HG03342 (cell line): Measurements from ENCODE around the gene APBA2.
"Not testable (repeated sequence)": the region's sequence is repeated elsewhere in the genome, so short reads cannot be mapped to it uniquely, and the experiment has no call there.

ENCODE experiments used
- ATAC-seq: cut with Tn5 transposase; IDR thresholded peaks from one replicate; pipeline ENCODE4 v1.9.1; 2021; ENCODE audit warnings: mild to moderate bottlenecking, moderate library complexity; ENCODE audit not compliant: unreplicated experiment

APBA2 gene

DNA sequence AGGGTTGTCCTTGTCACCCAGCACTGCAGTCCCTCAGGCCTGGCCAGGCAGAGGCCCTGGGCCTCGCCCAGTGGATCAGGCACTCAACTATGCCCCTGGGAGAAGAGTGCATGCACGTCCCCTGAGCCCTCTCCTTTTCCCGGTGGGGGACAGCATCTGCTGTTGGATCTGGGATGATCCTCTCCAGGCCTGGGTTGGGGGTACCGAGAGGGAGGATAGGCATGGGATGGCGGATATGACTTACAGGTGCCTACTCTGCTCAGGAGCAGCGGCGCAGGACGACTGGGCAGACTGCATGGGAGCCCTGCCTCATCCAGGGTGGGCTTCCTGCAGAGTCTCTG, 9.0 kb upstream of the APBA2 start:
- no peak for ATAC-seq

DNA sequence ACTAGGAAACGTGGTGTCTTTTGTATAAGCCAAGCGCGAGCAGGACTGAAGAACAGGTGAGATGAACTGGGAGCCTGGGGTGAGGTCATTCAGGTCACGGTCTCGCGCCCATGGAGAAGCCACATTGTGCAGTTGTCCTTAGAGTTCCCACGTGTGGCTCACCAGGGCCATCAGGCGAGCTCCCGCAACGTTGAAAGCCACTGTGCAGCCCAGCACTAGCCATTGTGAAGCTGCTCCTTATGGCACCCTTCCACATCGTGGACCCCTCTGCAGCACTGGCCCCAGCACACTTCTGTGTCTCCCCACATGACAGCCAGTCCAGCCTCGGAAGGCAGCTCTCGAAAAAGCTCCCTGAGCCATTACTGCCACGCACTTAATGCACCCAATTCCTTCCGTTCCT, 7.6 kb upstream of the APBA2 start:
- ATAC-seq: no peak

DNA sequence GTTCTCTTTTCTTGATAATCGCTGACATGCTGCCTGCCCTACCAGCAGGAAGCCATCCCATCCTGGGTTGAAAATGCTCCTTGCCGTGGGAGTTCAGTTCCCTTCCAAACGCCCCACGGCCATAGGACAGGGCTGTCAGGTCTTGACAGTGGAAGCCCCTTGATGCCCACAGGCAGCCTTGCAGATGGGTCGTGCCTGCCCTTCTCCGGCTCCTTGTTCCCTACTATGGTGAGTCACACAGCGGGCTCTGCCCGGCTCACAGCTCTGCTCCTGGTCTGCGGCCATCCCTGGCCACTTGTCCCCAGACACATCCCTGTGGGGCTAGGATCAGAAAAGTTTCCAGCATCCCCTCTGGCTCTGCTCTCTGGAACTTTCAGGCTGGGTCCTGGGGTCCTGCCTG, 6.2 kb upstream of the APBA2 start:
- ATAC-seq: no peak

DNA sequence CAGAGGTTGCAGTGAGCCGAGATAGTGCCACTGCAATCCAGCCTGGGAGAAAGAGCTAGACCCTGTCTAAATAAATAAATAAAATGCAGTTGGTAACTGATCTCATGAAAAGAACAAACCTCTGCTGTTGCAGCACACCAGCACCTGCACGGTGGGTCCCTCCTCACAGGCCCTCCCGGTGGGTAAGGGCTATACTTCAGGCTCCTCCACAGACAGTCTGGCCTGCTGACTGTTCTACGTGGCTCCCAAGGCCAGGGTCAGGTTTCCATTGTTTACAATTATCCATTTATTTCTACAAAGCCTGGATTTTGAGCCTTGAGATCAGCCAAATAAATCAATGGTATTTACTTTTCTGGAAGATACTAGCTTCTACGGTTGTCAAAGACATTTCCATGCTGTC, 5.1 kb upstream of the APBA2 start:
- no peak for ATAC-seq

DNA sequence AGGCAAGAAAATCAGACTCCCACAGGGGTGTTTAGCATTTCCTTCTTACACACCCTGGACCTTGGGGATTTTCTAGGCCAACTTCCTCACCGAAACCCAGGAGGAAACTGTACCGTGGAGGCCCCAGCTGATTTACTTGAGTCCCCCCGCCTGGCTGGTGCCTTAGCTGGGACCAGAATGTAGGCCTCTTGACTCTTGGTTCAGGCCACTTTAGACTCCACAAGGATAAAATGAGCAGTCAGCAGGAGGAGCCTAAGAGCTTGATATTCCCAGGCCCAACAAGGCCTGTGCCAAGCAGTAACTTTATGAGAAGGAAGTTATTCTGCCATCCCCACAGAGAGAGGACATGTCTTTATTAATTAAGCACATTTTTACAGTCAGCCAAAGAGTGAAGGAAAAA, 4.6 kb upstream of the APBA2 start:
- ATAC-seq: no peak

DNA sequence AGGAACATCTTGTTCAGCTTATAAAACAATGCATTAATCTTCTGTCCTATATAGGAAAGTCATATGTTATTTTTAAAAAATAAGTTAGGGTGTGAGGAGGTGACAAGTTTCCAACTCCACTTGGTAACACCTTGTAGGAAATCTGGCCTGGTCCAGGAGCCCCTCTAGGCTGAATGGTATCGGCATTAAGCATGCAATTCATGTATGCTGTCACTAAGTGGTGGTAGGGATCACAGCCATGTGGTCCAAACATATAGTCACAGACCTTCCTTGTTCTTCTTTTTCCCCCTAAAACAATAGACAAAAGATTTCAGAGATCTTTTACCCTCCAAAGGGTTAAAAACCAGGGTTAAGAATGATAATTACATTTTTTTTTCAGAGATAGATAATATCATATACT, 4.2 kb upstream of the APBA2 start:
- no peak for ATAC-seq

DNA sequence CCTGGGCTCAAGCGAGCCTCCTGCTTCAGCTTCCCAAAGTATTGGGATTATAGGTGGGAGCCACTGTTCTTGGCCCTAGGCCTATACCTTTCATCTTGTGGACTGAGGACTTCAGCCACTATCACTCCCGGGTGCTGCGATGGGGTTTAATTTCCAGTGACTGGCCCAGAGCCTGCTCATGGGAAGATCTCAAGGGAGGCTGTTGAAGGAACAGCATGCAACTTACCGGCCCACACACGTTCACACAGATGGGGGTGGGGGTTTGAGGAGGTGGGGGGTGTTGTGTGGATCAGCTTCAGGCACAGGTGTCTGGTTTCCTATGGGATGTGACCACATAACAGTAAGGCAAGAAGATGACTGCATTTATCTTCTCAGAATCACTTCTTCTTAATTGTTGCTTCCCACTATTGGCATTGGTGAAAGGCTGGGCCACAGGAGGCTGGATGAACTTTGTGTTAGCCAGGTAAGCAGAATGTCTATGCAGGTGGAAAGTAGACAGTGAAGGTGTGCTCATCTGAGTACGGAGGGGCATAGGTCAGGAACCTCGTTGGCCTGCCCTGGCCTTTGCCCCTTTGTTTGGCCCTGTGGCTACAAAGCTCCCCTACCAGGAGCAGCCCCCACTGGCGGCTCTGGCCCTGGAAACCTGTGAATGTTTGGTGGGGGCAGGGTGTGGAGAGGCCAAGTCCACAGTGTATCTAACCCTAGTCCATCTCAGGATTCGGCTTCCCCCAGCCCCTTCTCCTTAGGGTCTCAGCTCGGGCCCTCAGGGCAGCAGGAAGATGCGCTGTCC, 1.4 kb upstream of the APBA2 start:
- no peak for ATAC-seq

DNA sequence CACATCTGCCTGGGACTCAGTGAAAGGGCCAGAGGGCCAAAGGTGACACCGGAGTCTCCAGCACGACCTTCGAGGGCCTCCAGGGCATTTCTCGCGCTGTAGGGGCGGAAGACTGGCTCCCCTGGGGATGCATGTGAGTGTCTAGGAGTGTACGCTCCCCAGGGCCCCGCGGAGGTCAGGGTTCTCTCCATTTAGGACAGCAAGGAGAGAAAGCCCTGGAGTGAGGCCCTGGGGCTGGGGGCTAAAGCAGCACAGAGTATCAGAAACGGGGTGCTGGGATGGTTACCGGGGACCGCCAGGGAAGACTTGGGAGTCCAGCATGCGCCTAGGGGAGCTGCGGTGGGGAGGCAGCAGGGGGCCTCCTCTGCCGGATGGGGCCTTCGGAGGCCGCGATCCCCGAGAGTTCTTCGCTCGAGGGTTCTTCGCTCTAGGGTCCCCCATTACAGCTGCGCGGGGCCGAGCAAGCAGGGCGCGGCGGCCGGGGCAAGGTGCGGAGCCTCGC, 595 bp upstream of the APBA2 start:
- no peak for ATAC-seq

DNA sequence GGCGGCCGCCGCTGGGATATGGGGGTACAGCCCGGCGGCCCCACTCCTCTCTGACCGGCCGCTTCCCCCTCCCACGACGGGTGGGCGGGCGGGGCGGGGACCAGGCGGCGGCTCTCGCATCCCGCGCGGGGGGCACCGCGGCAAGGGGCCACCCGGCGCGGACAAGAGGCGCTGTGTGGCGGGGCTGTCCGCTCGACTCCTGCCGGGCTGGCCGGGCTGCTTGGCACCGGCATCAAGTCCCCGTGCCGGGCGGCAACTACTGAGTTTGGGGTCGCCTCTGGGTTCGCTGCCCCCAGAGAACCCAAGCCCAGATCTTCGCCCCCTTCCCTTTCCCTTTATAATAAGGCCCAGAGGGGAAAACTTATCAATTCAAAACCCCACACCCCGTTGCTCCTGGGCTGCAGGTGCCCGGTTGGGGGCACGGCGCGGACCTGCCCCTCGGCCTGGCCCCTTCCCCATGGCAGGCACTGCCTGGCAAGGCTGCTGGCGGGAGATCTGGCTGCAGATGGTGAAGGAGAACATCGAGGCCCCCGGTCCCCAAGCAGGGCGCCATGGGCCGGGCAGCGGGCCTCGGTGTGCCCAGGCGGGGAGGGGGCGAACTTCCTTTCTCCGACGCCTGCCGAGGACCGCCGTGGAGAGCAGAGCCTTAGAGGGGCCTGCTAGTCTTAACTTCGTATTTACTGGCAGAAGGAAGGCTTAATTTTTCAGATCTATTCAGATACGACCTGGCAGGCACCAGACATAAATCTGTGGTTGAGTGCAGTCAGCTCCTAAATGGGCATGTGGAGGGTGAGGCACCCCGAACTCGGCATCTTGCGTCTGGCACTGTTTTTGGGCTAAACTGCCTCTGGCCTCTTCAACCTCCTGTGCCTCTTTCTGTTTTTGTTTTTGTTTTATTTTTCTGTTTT, 911 bp downstream of the APBA2 start:
- ATAC-seq: no peak

DNA sequence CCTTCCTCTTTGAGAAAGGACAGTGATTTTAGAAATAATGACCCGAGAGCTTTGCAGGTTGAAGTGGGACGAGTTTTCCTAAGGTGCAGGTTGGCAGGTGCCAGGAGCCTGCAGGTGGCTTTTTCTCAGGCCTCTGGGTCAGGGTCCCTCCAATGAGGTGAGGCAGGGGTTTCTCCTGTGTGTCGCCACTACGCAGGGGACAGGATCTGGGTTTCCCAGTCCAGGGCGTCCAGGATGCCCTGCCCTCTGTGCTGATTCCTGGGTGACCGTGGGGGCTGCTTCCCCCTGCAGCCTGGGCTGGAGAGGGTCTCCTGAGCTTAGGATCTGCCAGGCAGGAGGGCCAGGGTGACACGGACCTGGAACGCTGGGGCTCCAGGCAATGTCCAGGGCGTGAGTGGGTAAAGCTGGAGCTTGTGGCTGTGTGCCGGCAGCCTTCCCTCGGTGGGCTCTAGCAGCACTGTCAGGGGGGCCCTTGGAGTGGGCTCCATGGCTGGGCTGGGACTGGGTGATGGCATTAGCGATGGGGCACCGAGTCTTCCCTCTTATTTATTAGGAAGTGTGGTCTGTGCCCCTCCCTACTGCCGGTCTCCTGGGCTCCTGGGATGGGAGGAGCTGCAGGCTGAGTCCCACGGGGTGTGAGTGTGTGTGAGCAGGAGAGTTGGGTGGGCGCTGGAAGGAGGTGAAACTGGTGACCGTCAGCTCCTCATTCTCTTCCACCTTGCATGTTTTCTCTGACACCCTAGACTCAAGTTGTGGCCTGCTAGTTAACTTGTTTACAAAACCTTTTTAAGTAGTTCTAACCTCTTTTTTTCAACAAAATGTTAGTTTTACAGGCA, 1.8 kb downstream of the APBA2 start:
- no peak for ATAC-seq

DNA sequence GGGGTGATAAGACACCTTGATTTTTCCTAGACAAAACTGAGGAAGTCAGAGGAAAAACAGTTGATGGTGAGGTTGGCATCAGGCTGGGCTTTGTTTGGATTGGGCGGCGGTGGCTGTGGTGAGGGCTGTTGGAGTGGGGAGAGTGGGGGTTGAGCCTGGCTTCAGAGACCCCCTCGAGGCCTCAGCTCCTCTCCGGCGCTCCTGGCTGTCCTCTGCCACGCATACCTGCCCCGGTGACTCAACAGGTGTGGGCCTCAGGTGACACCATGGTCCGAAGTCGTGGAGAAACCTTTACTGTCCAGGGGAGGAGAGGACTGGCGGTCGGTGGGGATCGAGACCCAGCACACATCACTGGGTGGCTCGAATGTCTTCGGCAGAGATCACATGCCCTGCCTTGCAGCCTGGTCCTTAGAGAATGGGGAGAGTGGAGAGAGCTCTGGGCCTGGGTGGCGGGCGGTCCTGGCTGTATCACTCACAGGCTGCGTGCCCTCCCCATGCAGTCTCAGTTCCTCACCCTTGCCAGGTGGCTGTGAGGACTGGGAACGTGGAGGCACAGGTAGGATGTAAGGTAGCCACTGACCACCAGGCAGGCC, 2.6 kb downstream of the APBA2 start:
- ATAC-seq: no peak

DNA sequence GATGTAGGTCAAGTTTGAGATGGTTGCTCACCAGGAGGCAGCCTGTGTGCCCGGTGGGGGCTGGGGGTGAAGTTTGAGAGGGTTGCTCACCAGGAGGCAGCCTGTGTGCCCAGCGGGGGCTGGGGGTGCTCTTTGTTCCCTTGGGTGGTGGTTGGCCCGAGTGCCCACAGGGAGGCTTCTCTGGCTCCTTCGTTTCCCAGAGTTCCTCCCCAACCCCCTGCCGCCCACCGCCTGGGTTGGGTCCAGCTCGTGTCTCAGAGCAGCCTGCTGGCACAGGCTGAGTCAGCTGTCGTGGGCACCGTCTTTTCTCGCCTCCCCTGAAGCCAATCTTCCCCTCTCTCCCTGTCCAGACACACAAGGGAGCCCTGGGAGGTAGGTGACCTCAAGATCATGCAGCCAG, 3.1 kb downstream of the APBA2 start:
- ATAC-seq: no peak

DNA sequence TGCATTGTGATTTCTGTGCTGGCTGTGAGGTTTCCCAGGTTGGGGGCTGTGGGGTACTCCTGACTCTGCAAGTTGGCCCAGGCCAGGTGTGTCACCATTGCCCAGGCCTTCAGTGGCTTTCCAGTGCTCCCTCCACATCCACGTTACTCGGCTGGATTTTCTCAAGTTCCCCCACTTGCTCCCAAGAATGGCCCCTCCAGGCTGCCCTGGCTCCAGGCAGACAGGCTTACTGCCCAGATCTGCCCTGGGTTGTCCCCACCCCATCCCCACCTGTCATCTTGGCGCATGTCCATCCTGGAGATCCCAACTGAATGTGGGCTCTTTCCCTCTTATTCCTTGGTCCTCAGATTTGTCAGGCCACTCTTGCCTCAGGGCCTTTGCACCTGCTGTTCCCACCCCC, 3.6 kb downstream of the APBA2 start:
- no peak for ATAC-seq

DNA sequence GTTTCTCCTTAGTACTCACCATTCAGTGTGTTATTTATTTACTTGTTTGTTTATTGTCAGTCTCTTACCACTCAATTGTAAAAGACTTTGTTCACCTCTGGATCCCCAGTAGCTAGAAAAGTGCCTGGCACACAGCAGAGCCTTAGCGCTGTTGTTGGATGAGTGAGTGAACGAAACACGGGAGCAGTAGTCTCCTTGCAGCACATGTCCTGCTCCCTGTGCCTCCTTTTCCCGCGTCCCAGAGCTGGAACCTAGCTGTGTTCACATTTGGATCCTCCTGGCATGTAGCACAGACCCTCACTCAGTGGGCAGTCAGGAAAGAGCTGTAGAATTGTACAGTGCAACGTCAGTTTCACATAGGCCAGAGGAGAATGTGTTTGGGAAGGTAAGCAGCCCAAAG, 4.1 kb downstream of the APBA2 start:
- ATAC-seq: not testable (repeated sequence)

DNA sequence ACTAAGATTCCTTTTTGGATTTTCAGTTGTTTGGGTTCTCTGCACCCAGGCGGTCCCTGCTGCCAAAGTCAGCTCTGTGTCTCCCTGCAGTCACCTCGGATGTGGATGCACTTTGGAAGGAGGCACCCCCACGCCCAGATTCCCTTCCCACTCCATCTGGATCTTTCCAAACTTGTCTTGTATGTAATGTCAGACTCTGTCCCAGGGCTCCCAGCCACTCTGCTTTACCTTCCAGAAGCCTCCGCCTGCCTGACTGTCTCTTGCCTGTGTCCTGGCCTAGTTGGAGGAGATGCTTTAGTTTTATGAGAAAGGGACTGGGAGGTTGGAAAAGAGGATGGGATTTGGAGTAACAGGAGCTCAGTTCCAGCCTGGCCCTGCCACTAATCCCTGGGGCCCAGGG, 4.5 kb downstream of the APBA2 start:
- not testable (repeated sequence) for ATAC-seq

DNA sequence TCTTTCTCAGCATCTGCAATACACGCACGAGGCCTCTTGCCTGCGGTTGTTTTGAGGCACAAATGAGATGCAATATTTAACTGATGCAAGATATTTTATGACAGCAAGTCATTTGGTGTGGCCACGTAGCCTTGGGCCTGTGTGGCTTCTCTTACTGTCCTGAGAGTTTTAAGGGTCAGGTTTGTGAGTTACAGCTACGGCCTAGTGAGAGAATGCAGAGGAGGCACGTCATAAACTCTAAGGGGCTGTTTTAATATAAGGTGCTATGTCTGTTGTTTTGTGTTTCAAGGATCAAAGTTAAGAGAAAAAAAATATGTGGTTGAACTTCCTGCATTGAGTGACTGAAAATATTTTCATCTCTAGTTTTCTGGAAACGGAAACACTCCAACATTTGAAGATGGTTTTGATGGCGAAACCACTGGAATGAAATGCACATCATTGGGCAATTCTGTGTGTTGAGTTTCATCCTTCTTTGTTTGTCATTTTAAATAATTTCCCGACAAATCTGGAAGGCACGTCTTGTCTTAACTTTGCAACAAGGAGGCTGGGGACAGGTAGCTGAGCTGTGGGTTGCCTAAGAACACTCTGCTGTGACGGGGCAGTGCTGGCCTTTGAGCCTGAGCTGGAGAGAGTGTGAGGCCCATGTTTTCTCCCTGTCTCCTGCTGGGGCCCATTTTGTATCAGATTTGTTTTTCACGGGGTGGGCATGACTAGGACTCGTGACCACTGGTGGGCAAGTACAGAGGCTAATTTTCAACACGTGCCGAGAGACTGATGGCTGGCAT, 5.1 kb downstream of the APBA2 start:
- ATAC-seq: no peak

DNA sequence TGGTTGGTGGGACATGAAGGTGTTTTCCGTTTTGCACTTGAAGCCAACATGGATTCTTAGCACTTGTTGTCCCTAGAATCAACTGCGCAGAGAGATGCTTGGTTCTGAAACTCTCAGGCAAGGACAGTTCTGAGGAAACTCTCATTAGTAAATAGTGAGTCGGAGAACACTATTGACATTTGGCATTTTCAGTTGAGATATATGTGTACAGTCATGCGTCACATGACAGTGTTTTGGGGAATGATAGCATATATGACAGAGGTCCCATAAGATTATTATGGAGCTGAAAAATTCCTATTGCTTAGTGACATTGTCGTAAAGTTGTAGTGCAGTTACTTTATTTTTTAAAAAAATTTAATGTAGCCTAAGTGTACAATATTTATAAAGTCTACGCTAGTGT, 5.8 kb downstream of the APBA2 start:
- ATAC-seq: no peak

DNA sequence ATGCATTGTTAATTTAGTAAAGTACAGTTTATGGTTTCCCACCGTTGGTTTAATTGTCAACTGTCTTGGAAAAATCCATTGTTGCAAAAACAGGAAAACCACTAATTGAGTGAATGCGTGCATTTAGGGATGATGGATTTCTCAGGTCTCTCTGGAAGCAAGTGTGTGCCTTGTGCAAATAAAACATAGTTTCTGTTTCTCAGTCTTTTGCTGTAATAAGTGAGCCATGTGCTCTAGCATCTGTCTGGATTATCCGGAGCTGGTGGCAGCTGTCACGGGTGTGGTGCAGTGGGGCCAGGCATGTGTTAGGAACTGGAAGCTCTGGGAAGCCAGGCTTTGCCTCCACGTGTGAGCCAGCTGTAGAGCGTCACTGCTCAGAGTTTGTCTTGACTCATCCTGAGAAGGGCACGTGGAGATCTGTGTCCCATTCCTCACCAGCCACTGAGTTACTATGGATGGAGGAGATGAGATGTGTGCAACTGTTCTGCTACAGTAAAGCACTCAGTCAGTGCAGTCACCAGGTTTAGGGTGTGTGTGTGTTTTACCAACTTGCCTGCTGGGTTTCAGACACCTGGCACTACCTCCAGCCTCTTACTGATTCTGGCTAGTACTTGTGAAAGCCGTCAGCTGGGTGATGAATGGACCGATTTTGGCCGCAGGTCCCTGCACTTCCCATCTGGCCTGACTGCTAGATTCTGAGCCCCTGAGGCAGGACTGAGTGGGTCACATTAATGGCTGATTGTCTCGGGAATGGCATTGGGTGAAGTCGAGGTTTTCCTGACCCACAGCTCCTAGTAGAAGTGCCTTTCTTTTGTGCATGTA, 7.2 kb downstream of the APBA2 start:
- ATAC-seq: no peak

DNA sequence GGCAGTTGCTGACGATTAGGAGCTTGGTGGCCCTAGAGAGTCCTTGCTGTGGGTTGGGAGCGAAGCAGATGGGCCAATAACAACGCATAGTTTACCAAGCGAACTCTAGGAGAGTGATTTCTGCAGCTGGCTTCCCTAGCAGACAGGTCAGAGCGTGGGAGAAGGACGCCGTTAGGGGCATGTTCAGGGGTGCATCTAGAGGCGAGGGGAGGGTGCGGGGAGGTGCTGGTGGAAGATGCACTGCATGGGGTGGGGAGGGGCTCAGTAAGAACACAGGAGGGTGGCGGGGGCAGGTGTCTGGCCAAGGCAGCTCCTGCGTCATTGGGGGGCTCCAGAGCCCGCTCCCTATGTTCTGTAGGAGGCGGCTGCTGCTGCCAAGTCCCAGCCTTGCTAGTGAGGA, 8.9 kb downstream of the APBA2 start:
- ATAC-seq: no peak
